Astrocyte (in vitro differentiated cells and primary cell): ENCODE measurements around the gene CXCR5.

Experiments
- CTCF ChIP-seq: IDR thresholded peaks from 2 replicates; pipeline ENCODE4 v1.5.1; 2011; ENCODE audit warnings: low read depth, mild to moderate bottlenecking, inconsistent platforms, low read length, moderate library complexity; ENCODE audit not compliant: insufficient read depth
- EZH2 ChIP-seq: IDR thresholded peaks from 2 replicates; pipeline ENCODE4 v1.6.1; 2012; ENCODE audit warnings: mild to moderate bottlenecking, low read length, inconsistent platforms; ENCODE audit not compliant: insufficient read depth

- no peak for TF ChIP-seq CTCF
- no peak for TF ChIP-seq EZH2
Observed at GRCh38 chr11:118929501-118930093, 45.9 kb downstream of the CXCR5 start.
